HepG2 (cell line): ENCODE measurements around the gene DOCK1. TPM values are rescaled to one million over a fixed set of nuclear protein-coding genes. Genes with fewer than 3 reads are reported as not detected.

ENCODE experiments used
- ATAC-seq: fragments of 200-7000 bp; cut with Tn5 transposase; 3 replicates; pipeline ENCODE4 v1.9.1; 2020; ENCODE audit warnings: mild to moderate bottlenecking, moderate library complexity
- BruUV-seq: library from RNA; stranded (reverse); fragments of 400-500 nt; replicated peaks from 2 replicates; lab custom pipeline; 2021; lab: Mats Ljungman, UMichigan
- CTCF ChIA-PET: fragments of 300-600 bp; formaldehyde crosslinking; extraction: SDS; loops from one replicate; lab custom pipeline; 2021; ENCODE audit warnings: low total read pairs, inconsistent platforms, low intra/inter-chr PET ratio; lab: Yijun Ruan, JAX
- POLR2A ChIA-PET: fragments of 350-600 bp; sonication (Branson Sonifier 250); formaldehyde crosslinking; loops from one replicate; lab custom pipeline; 2020; ENCODE audit warnings: antibody characterized with exemption, inconsistent platforms; lab: Yijun Ruan, JAX
- DNase-seq: peaks from one replicate; pipeline ENCODE4 v3.0.0-alpha.2; 2015; ENCODE audit warnings: low spot score
- FAIRE-seq: peaks from 3 replicates; lab custom pipeline; 2011; peaks lifted over from hg19 to GRCh38; lab: Jason Lieb, UNC
- H2AFZ ChIP-seq: one replicate; pipeline ENCODE4 v1.6.1; 2011; ENCODE audit warnings: low read length, inconsistent platforms
- H3K27ac ChIP-seq: fragments of 300-600 bp; 3 replicates; pipeline ENCODE4 v1.8.0; 2011; ENCODE audit warnings: mixed run types, mild to moderate bottlenecking, mixed read lengths, low read length, inconsistent platforms; ENCODE audit not compliant: insufficient read depth; ENCODE audit errors: extremely low read length
- H3K27me3 ChIP-seq, 2 experiments: fragments of 200-600 bp in 1 of 2; 2 replicates in 1 of 2; 3 replicates in 1 of 2; pipeline versions ENCODE4 v1.6.0 to v1.8.0; 2011; ENCODE audit warnings: low read length in 2 of 2, mild to moderate bottlenecking in 2 of 2, moderate library complexity in 2 of 2, inconsistent platforms in 1 of 2; ENCODE audit not compliant: insufficient read depth in 2 of 2, control insufficient read depth in 1 of 2
- H3K36me3 ChIP-seq, 2 experiments: fragments of 200-600 bp in 1 of 2; replicated peaks in 1 of 2; 2 replicates in 1 of 2; 3 replicates in 1 of 2; pipeline versions ENCODE4 v1.5.1 to v1.8.0; 2011; ENCODE audit warnings: low read length in 2 of 2, inconsistent platforms in 1 of 2; ENCODE audit not compliant: insufficient read depth in 2 of 2, control insufficient read depth in 1 of 2
- H3K4me1 ChIP-seq: 2 replicates; pipeline ENCODE4 v1.5.1; 2012; ENCODE audit warnings: low read length, inconsistent platforms; ENCODE audit not compliant: insufficient read depth
- H3K4me2 ChIP-seq: 2 replicates; pipeline ENCODE4 v1.6.0; 2011; ENCODE audit warnings: low read depth, low read length, inconsistent platforms
- H3K4me3 ChIP-seq, 3 experiments: fragments of 200-600 bp in 1 of 3; sonication (generic), shearing (Covaris generic) in 1 of 3; replicated peaks in 1 of 3; 2 replicates each; pipeline ENCODE4 v1.5.1; 2011 to 2016; ENCODE audit warnings: low read length in 3 of 3, inconsistent platforms in 2 of 3, low read depth in 2 of 3, mild to moderate bottlenecking in 2 of 3, control low read depth in 1 of 3, mixed read lengths in 1 of 3; ENCODE audit not compliant: insufficient read depth in 1 of 3
- H3K79me2 ChIP-seq: one replicate; pipeline ENCODE4 v1.6.1; 2011; ENCODE audit warnings: low read length, inconsistent platforms; ENCODE audit not compliant: insufficient read depth
- H3K9ac ChIP-seq: 2 replicates; pipeline ENCODE4 v1.6.0; 2011; ENCODE audit warnings: mild to moderate bottlenecking, low read depth, low read length, inconsistent platforms; ENCODE audit not compliant: insufficient read depth
- H3K9me3 ChIP-seq: 2 replicates; pipeline ENCODE4 v1.5.1; 2012; ENCODE audit warnings: mild to moderate bottlenecking, low read length
- H4K20me1 ChIP-seq: 2 replicates; pipeline ENCODE4 v1.6.0; 2011; ENCODE audit warnings: inconsistent platforms, mild to moderate bottlenecking, low read length, moderate library complexity; ENCODE audit not compliant: insufficient read depth
- ARHGAP35 ChIP-seq: sonication (generic); formaldehyde crosslinking; IDR thresholded peaks from 2 replicates; pipeline ENCODE4 v1.9.0; 2022; ENCODE audit warnings: mild to moderate bottlenecking, inconsistent platforms, moderate library complexity, missing genetic modification reagents, borderline replicate concordance
- ZNF552 ChIP-seq: sonication (generic); formaldehyde crosslinking; IDR thresholded peaks from 2 replicates; pipeline ENCODE4 v1.9.0; 2022; ENCODE audit warnings: missing genetic modification reagents, mild to moderate bottlenecking, borderline replicate concordance
- WGBS: methylation state at CpG from one replicate; pipeline ENCODE4 v1.1.6; 2017; ENCODE audit warnings: low lambda C conversion rate; 5-methylcytosine and 5-hydroxymethylcytosine counted together
- in situ Hi-C: cut with HindIII; loops from 2 replicates; pipeline ENCODE4 v1.10.0; 2017; ENCODE audit warnings: low pct_unique_long_range_greater_than_20kb; ENCODE audit not compliant: extremely low pct_ligation_motif_present
- intact Hi-C: fragments of 100-400 bp; cut with micrococcal nuclease; formaldehyde crosslinking; loops from one replicate; pipeline ENCODE4 v1.10.0; 2022; ENCODE audit not compliant: unreplicated experiment
- polyA plus RNA-seq, 8 experiments: library from polyadenylated mRNA; depleted of rRNA in 3 of 8; stranded (reverse) in 7 of 8; unstranded in 1 of 8; fragments of >200 nt; fragmentation: Illumina TruSeq in 4 of 8; extraction: Trizol in 4 of 8; gene quantifications; 2 replicates each; pipeline versions ENCODE4 v1.2.1 to v1.2.3, GENCODE V29; 2011 to 2016; ENCODE audit warnings: low read depth in 4 of 8, missing spikeins in 1 of 8, mixed read lengths in 1 of 8; ENCODE audit not compliant: insufficient read depth in 1 of 8
- total RNA-seq, 5 experiments: library from RNA; depleted of rRNA; stranded (reverse); fragments of >200 nt; fragmentation: Illumina TruSeq; extraction: Trizol; gene quantifications; 2 replicates each; pipeline ENCODE4 v1.2.3, GENCODE V29; 2016; ENCODE audit warnings: low read depth in 1 of 5
- TF ChIP-seq, protein P1 (sequence below): sonication (generic); formaldehyde crosslinking; IDR thresholded peaks from 2 replicates; pipeline ENCODE4 v1.4.0; 2020; ENCODE audit warnings: missing genetic modification reagents
- TF ChIP-seq, protein P2 (sequence below): sonication (generic); formaldehyde crosslinking; IDR thresholded peaks from 2 replicates; pipeline ENCODE4 v1.9.0; 2021; ENCODE audit warnings: missing genetic modification reagents, mild to moderate bottlenecking, borderline replicate concordance
- TF ChIP-seq, protein P3 (sequence below): sonication (generic); formaldehyde crosslinking; IDR thresholded peaks from 2 replicates; pipeline ENCODE4 v1.4.0; 2020; ENCODE audit warnings: mild to moderate bottlenecking, missing genetic modification reagents

Gene DOCK1
- total and polyA plus RNA-seq, 2 of the 13 experiments (the other 11 are each of a cell fraction or from before 2014, with no cell fraction given): 8.3 to 25.5 TPM

DNA sequence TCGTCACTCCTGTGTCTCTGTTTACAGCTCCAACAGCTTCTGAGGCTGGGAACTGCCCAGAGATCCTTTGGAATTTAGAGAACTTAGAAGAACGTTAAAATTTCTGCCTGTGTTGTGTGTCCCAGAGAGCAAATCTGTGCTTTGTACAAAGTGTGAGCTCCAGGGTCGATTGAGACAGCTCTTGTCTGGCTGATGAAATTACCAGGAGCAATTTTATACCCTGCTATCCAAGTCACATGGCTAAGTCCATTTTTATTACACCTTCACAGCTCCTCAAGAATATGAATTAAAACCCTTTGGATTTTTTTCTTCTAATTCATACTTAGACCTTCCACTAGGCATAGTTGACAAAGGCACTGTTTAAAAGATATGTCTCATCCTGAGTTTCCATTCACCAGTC is 337.7 kb downstream of the DOCK1 start:
- Histone ChIP-seq H3K9me3 (no peaks in the 10 kb centered on the region), H2AFZ (no peak overlapping the region), H3K9ac (no peak overlapping the region), H3K36me3 (peaks cover 0 to 2% of the 10 kb centered on the region in 2 experiments; a peak in 1 of 5 replicates), H4K20me1 (no peaks in the 10 kb centered on the region), H3K27me3 (no peaks in the 10 kb centered on the region), H3K27ac (no peak overlapping the region), H3K4me1 (no peaks in the 10 kb centered on the region), H3K79me2 (no peaks in the 10 kb centered on the region), H3K4me2 (no peak overlapping the region), H3K4me3 (no peak overlapping the region)
- ATAC-seq (no peak), DNase-seq (no peak), FAIRE-seq (no peak)
- POLR2A ChIA-PET: interaction anchor here (0.8 to 1.1 kb wide), 2 partner anchors 36 to 58 kb away, joined by 3 to 4 read pairs; no protein-coding TSS in a partner anchor
- intact Hi-C loops: loop anchor here (1.0 to 5.0 kb wide), 3 partner anchors 58 to 334 kb away; no protein-coding TSS in a partner anchor
- WGBS: 68% methylated on average over 3 of the region's 3 CpGs
- TF ChIP-seq, protein P1, sequence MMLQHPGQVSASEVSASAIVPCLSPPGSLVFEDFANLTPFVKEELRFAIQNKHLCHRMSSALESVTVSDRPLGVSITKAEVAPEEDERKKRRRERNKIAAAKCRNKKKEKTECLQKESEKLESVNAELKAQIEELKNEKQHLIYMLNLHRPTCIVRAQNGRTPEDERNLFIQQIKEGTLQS (CRISPR knock-in tag): no peak
- TF ChIP-seq ARHGAP35 (CRISPR knock-in tag) (no peak), ZNF552 (CRISPR knock-in tag) (no peak)
- TF ChIP-seq, protein P2, sequence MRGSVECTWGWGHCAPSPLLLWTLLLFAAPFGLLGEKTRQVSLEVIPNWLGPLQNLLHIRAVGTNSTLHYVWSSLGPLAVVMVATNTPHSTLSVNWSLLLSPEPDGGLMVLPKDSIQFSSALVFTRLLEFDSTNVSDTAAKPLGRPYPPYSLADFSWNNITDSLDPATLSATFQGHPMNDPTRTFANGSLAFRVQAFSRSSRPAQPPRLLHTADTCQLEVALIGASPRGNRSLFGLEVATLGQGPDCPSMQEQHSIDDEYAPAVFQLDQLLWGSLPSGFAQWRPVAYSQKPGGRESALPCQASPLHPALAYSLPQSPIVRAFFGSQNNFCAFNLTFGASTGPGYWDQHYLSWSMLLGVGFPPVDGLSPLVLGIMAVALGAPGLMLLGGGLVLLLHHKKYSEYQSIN (CRISPR knock-in tag): no peak
- TF ChIP-seq, protein P3, sequence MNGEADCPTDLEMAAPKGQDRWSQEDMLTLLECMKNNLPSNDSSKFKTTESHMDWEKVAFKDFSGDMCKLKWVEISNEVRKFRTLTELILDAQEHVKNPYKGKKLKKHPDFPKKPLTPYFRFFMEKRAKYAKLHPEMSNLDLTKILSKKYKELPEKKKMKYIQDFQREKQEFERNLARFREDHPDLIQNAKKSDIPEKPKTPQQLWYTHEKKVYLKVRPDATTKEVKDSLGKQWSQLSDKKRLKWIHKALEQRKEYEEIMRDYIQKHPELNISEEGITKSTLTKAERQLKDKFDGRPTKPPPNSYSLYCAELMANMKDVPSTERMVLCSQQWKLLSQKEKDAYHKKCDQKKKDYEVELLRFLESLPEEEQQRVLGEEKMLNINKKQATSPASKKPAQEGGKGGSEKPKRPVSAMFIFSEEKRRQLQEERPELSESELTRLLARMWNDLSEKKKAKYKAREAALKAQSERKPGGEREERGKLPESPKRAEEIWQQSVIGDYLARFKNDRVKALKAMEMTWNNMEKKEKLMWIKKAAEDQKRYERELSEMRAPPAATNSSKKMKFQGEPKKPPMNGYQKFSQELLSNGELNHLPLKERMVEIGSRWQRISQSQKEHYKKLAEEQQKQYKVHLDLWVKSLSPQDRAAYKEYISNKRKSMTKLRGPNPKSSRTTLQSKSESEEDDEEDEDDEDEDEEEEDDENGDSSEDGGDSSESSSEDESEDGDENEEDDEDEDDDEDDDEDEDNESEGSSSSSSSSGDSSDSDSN (CRISPR knock-in tag): no peak
- no TSS peak for BruUV-seq
- CTCF ChIA-PET: interaction anchor here (1.3 kb wide), 1 partner anchor 112 kb away, joined by 4 read pairs; no protein-coding TSS in a partner anchor
- in situ Hi-C loops: loop anchor here (5.0 to 25.0 kb wide), 2 partner anchors 114 to 619 kb away; no protein-coding TSS in a partner anchor
